ENCODE results near the gene HOXA6.

The HOXA6 gene

GRCh38 chr7:27110186-27111031 lies 37.2 kb downstream of the HOXA6 start:
- DNase-seq (ENCODE audit: low read depth in 2 of 2): peak; percentile 43 to 48

- no peak for DNase-seq (ENCODE audit: low read depth in 2 of 2)
Observed at GRCh38 chr7:27109466-27110185, 37.9 kb downstream of the HOXA6 start.

GRCh38 chr7:27108390-27109127 lies 39.0 kb downstream of the HOXA6 start:
- no peak for DNase-seq (ENCODE audit: low read depth in 2 of 2)

- DNase-seq (ENCODE audit: low read depth in 2 of 2): no peak
Observed at GRCh38 chr7:27107391-27108381, 39.9 kb downstream of the HOXA6 start.

- no peak for DNase-seq (ENCODE audit: low read depth in 2 of 2)
Observed at GRCh38 chr7:27106901-27107240, 40.7 kb downstream of the HOXA6 start.

- no peak for DNase-seq (ENCODE audit: low read depth in 2 of 2)
Observed at GRCh38 chr7:27106181-27106900, 41.2 kb downstream of the HOXA6 start.

GRCh38 chr7:27105301-27106031 lies 42.1 kb downstream of the HOXA6 start:
- DNase-seq (ENCODE audit: low read depth in 2 of 2): no peak

GRCh38 chr7:27104341-27105058 lies 43.1 kb downstream of the HOXA6 start:
- DNase-seq (ENCODE audit: low read depth in 2 of 2): no peak

GRCh38 chr7:27103489-27104226 lies 43.9 kb downstream of the HOXA6 start:
- no peak for DNase-seq (ENCODE audit: low read depth in 2 of 2)

GRCh38 chr7:27102581-27103442 lies 44.8 kb downstream of the HOXA6 start, which contains the start of gene HOXA2:
Gene HOXA2 (minus strand): TSS chr7:27102683. CDS start chr7:27102500, 183 bp downstream.
- DNase-seq (ENCODE audit: low read depth in 2 of 2): no peak

GRCh38 chr7:27101957-27102580 lies 45.5 kb downstream of the HOXA6 start:
- DNase-seq (ENCODE audit: low read depth in 2 of 2): no peak

GRCh38 chr7:27101171-27101956 lies 46.2 kb downstream of the HOXA6 start:
- DNase-seq (ENCODE audit: low read depth in 2 of 2): no peak

GRCh38 chr7:27100694-27101170 lies 46.8 kb downstream of the HOXA6 start:
- no peak for DNase-seq (ENCODE audit: low read depth in 2 of 2)

- DNase-seq (ENCODE audit: low read depth in 2 of 2): no peak
Observed at GRCh38 chr7:27099453-27100370, 47.9 kb downstream of the HOXA6 start.

Data from fibroblast of skin of left quadriceps (primary cell).